Upper lobe of left lung (tissue), 4 donors: ENCODE data around the gene KCNIP3.

Experiments
- POLR2A ChIP-seq, 4 donors: fragments of 450-650 bp; IDR thresholded peaks; one replicate each; pipeline ENCODE4 v1.5.1; 2016 to 2017; ENCODE audit warnings: antibody characterized with exemption in 4 of 4, mild to moderate bottlenecking in 2 of 4
- POLR2AphosphoS5 ChIP-seq, 2 donors: sonication (generic); formaldehyde crosslinking; IDR thresholded peaks; one replicate each; pipeline ENCODE4 v1.5.1; 2017; ENCODE audit warnings: antibody characterized with exemption in 2 of 2
- TF ChIP-seq, protein P1 (sequence below), 6 experiments: fragments of 450-650 bp in 4 of 6; fragments of 200-600 bp in 2 of 6; sonication (generic) in 2 of 6; IDR thresholded peaks; one replicate each; pipeline ENCODE4 v1.5.1; 2016 to 2019; ENCODE audit warnings: antibody characterized with exemption in 6 of 6

DNA sequence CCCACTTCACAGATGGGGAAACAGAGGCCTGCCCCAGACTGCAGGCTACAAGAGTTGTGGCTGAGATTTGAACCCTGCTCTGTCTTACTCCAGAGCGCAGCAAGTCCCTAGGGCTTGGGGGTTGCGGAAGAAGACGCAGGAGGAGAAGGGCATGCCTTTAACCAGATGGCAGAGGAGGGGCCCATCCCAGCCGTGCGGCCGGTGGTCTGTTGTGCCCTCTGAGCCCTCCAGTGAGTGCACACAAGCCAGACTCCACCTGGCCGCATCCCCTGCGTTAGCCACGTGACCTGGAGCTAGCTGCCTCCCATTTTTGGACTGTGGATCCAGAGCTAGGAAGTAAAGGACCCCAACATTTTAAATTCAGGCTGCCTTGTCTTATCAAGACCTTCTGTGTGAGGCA is 2.8 kb downstream of the KCNIP3 start:
- TF ChIP-seq, protein P1, sequence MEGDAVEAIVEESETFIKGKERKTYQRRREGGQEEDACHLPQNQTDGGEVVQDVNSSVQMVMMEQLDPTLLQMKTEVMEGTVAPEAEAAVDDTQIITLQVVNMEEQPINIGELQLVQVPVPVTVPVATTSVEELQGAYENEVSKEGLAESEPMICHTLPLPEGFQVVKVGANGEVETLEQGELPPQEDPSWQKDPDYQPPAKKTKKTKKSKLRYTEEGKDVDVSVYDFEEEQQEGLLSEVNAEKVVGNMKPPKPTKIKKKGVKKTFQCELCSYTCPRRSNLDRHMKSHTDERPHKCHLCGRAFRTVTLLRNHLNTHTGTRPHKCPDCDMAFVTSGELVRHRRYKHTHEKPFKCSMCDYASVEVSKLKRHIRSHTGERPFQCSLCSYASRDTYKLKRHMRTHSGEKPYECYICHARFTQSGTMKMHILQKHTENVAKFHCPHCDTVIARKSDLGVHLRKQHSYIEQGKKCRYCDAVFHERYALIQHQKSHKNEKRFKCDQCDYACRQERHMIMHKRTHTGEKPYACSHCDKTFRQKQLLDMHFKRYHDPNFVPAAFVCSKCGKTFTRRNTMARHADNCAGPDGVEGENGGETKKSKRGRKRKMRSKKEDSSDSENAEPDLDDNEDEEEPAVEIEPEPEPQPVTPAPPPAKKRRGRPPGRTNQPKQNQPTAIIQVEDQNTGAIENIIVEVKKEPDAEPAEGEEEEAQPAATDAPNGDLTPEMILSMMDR (IDR thresholded peaks at IDR 0.05), result no peak
- TF ChIP-seq POLR2A (IDR thresholded peaks at IDR 0.05) (no peak), POLR2AphosphoS5 (IDR thresholded peaks at IDR 0.05) (no peak)
